BLaER1 treated with 17β-estradiol and CSF1 and Interleukin-3, amounts not matched to agents 10 nM and 100 nM (cell line): ENCODE measurements around the gene MYH11.
"Not testable (repeated sequence)": the region's sequence is repeated elsewhere in the genome, so short reads cannot be mapped to it uniquely, and the experiment has no call there.

ENCODE experiments used
- H3K27ac ChIP-seq, 11 experiments: shearing (Covaris generic); formaldehyde crosslinking; 2 replicates each; pipeline ENCODE4 v1.8.1; 2022
- H3K27me3 ChIP-seq, 11 experiments: shearing (Covaris generic); formaldehyde crosslinking; 2 replicates each; pipeline ENCODE4 v1.8.1; 2022
- H3K36me3 ChIP-seq, 11 experiments: shearing (Covaris generic); formaldehyde crosslinking; 2 replicates each; pipeline ENCODE4 v1.8.1; 2022
- H3K4me1 ChIP-seq, 10 experiments: shearing (Covaris generic); formaldehyde crosslinking; 2 replicates each; pipeline ENCODE4 v1.8.1; 2022
- H3K4me2 ChIP-seq, 11 experiments: shearing (Covaris generic); formaldehyde crosslinking; 2 replicates each; pipeline ENCODE4 v1.8.1; 2022
- H3K4me3 ChIP-seq, 10 experiments: shearing (Covaris generic); formaldehyde crosslinking; 2 replicates each; pipeline ENCODE4 v1.8.1; 2022
- H3K9ac ChIP-seq, 11 experiments: shearing (Covaris generic); formaldehyde crosslinking; 2 replicates each; pipeline ENCODE4 v1.8.1; 2022
- H3K9me3 ChIP-seq, 11 experiments: shearing (Covaris generic); formaldehyde crosslinking; replicated peaks in 1 of 11; 2 replicates each; pipeline ENCODE4 v1.8.1; 2022
- H4K20me1 ChIP-seq, 11 experiments: shearing (Covaris generic); formaldehyde crosslinking; 2 replicates each; pipeline ENCODE4 v1.8.1; 2022
- Cebpa-rat ChIP-seq, 11 experiments: shearing (Covaris generic); IDR thresholded peaks; 2 replicates each; pipeline ENCODE4 v1.8.1; 2022

The MYH11 gene

GRCh38 chr16:15803618-15804017, 53.2 kb downstream of the MYH11 start:
- Histone ChIP-seq H3K9me3 (peaks cover 0 to 12% (median 0%) of the 10 kb centered on the region in 11 experiments; a peak in 6 of 22 replicates), H3K9ac (no peak overlapping the region), H3K36me3 (no peaks in the 10 kb centered on the region), H3K4me3 (no peak overlapping the region), H4K20me1 (no peaks in the 10 kb centered on the region), H3K27me3 (peaks cover 0 to 21% (median 0%) of the 10 kb centered on the region in 11 experiments; a peak in 5 of 22 replicates), H3K27ac (no peak overlapping the region), H3K4me2 (no peak overlapping the region), H3K4me1 (peaks cover 14 to 44% (median 27%) of the 10 kb centered on the region in 10 experiments)
- no peak for TF ChIP-seq Cebpa-rat (IDR thresholded peaks at IDR 0.05)

- Histone ChIP-seq H3K27ac (no peak overlapping the region), H3K36me3 (no peaks in the 10 kb centered on the region), H3K9ac (no peak overlapping the region), H3K4me3 (no peak overlapping the region), H3K9me3 (peaks cover 10 to 18% (median 14%) of the 10 kb centered on the region in 11 experiments), H3K4me2 (no peak overlapping the region), H4K20me1 (no peaks in the 10 kb centered on the region), H3K4me1 (peaks cover 0 to 12% (median 8%) of the 10 kb centered on the region in 10 experiments; a peak in 11 of 20 replicates), H3K27me3 (no peaks in the 10 kb centered on the region)
- no peak for TF ChIP-seq Cebpa-rat (IDR thresholded peaks at IDR 0.05)
Observed at GRCh38 chr16:15799851-15800495, 56.9 kb downstream of the MYH11 start.

- Histone ChIP-seq H3K36me3 (no peaks in the 10 kb centered on the region), H3K9me3 (peaks cover 10 to 15% (median 13%) of the 10 kb centered on the region in 11 experiments), H3K4me3 (no peak overlapping the region), H3K9ac (no peak overlapping the region), H3K4me2 (no peak overlapping the region), H3K27ac (no peak overlapping the region), H4K20me1 (no peaks in the 10 kb centered on the region), H3K4me1 (peaks cover 0 to 12% (median 8%) of the 10 kb centered on the region in 10 experiments; a peak in 11 of 20 replicates), H3K27me3 (no peaks in the 10 kb centered on the region)
- TF ChIP-seq Cebpa-rat (IDR thresholded peaks at IDR 0.05) = no peak
Observed at GRCh38 chr16:15798671-15799070, 58.2 kb downstream of the MYH11 start.

- Histone ChIP-seq H3K36me3 (no peaks in the 10 kb centered on the region), H3K4me2 (no peak overlapping the region), H4K20me1 (no peaks in the 10 kb centered on the region), H3K9ac (no peak overlapping the region), H3K4me3 (no peak overlapping the region), H3K9me3 (peaks cover 10 to 15% (median 13%) of the 10 kb centered on the region in 11 experiments), H3K27me3 (no peaks in the 10 kb centered on the region), H3K4me1 (peaks cover 0 to 18% (median 12%) of the 10 kb centered on the region in 10 experiments; a peak in 16 of 20 replicates), H3K27ac (no peak overlapping the region)
- TF ChIP-seq Cebpa-rat (IDR thresholded peaks at IDR 0.05) = no peak
Observed at GRCh38 chr16:15796885-15797284, 59.9 kb downstream of the MYH11 start.

- Histone ChIP-seq H3K27ac (no peak overlapping the region), H4K20me1 (no peaks in the 10 kb centered on the region), H3K4me1 (peaks cover 0 to 13% (median 9%) of the 10 kb centered on the region in 10 experiments; a peak in 16 of 20 replicates), H3K9ac (no peak overlapping the region), H3K9me3 (peaks cover 10 to 15% (median 13%) of the 10 kb centered on the region in 11 experiments), H3K4me2 (no peak overlapping the region), H3K27me3 (no peaks in the 10 kb centered on the region), H3K4me3 (no peak overlapping the region), H3K36me3 (no peaks in the 10 kb centered on the region)
- no peak for TF ChIP-seq Cebpa-rat (IDR thresholded peaks at IDR 0.05)
Observed at GRCh38 chr16:15795615-15796014, 61.2 kb downstream of the MYH11 start.

- no peaks in the 10 kb centered on the region for H3K27me3 ChIP-seq
- H4K20me1 ChIP-seq = no peaks in the 10 kb centered on the region
- peaks cover 0 to 13% (median 10%) of the 10 kb centered on the region in 10 experiments; a peak in 16 of 20 replicates for H3K4me1 ChIP-seq
- no peak for TF ChIP-seq Cebpa-rat (IDR thresholded peaks at IDR 0.05)
- H3K4me2 ChIP-seq = peak overlapping the region in 8 of 11 experiments; percentile 14 to 55 (median 47); a peak in 13 of 22 replicates
- peaks cover 10 to 15% (median 13%) of the 10 kb centered on the region in 11 experiments for H3K9me3 ChIP-seq
- H3K27ac ChIP-seq = peak overlapping the region in 3 of 11 experiments; percentile 1 to 34 (median 19); a peak in 3 of 22 replicates
- no peak overlapping the region; a peak in 1 of 22 replicates for H3K9ac ChIP-seq
- no peak overlapping the region for H3K4me3 ChIP-seq
- H3K36me3 ChIP-seq = no peaks in the 10 kb centered on the region
Observed at GRCh38 chr16:15792563-15792971, 64.3 kb downstream of the MYH11 start.

GRCh38 chr16:15790458-15790857, 66.4 kb downstream of the MYH11 start:
- Histone ChIP-seq H3K27me3 (no peaks in the 10 kb centered on the region), H3K4me2 (no peak overlapping the region), H3K27ac (no peak overlapping the region), H3K36me3 (no peaks in the 10 kb centered on the region), H3K9me3 (no peaks in the 10 kb centered on the region), H3K4me1 (peaks cover 0 to 13% (median 10%) of the 10 kb centered on the region in 10 experiments; a peak in 16 of 20 replicates), H4K20me1 (no peaks in the 10 kb centered on the region), H3K4me3 (no peak overlapping the region), H3K9ac (no peak overlapping the region)
- TF ChIP-seq Cebpa-rat (IDR thresholded peaks at IDR 0.05) = no peak

GRCh38 chr16:15789816-15790215, 67.0 kb downstream of the MYH11 start:
- not testable (repeated sequence) for H3K4me2 ChIP-seq, H3K27me3 ChIP-seq, H4K20me1 ChIP-seq, H3K9me3 ChIP-seq, H3K27ac ChIP-seq, H3K9ac ChIP-seq, H3K36me3 ChIP-seq, H3K4me3 ChIP-seq
- peaks cover 0 to 13% (median 10%) of the 10 kb centered on the region in 10 experiments; a peak in 16 of 20 replicates for H3K4me1 ChIP-seq

- no peaks in the 10 kb centered on the region for H4K20me1 ChIP-seq
- H3K36me3 ChIP-seq = no peaks in the 10 kb centered on the region
- H3K4me3 ChIP-seq = no peak overlapping the region
- peaks cover 0 to 13% (median 10%) of the 10 kb centered on the region in 10 experiments; a peak in 16 of 20 replicates for H3K4me1 ChIP-seq
- no peaks in the 10 kb centered on the region for H3K27me3 ChIP-seq
- H3K9ac ChIP-seq = no peak overlapping the region
- TF ChIP-seq Cebpa-rat (IDR thresholded peaks at IDR 0.05) = no peak
- H3K9me3 ChIP-seq = no peaks in the 10 kb centered on the region
- H3K4me2 ChIP-seq = no peak overlapping the region
- H3K27ac ChIP-seq = no peak overlapping the region
Observed at GRCh38 chr16:15788846-15789239, 68.0 kb downstream of the MYH11 start.

- Histone ChIP-seq H3K27ac (no peak overlapping the region), H3K4me2 (no peak overlapping the region), H3K27me3 (no peaks in the 10 kb centered on the region), H4K20me1 (no peaks in the 10 kb centered on the region), H3K9me3 (no peaks in the 10 kb centered on the region), H3K4me3 (no peak overlapping the region), H3K36me3 (no peaks in the 10 kb centered on the region), H3K9ac (no peak overlapping the region), H3K4me1 (0 out of 20 replicates have a peak, but pooled peaks cover 0 to 7% (median 0%) of the 10 kb centered on the region in 10 experiments)
- no peak for TF ChIP-seq Cebpa-rat (IDR thresholded peaks at IDR 0.05)
Observed at GRCh38 chr16:15786501-15786900, 70.3 kb downstream of the MYH11 start.
